NCI-H345 (cell line): Measurements from ENCODE around the gene CFAP68.

ENCODE experiments used
- DNase-seq: peaks from one replicate; lab custom pipeline; 2025; lab: John Stamatoyannopoulos, UW

The CFAP68 gene

DNA sequence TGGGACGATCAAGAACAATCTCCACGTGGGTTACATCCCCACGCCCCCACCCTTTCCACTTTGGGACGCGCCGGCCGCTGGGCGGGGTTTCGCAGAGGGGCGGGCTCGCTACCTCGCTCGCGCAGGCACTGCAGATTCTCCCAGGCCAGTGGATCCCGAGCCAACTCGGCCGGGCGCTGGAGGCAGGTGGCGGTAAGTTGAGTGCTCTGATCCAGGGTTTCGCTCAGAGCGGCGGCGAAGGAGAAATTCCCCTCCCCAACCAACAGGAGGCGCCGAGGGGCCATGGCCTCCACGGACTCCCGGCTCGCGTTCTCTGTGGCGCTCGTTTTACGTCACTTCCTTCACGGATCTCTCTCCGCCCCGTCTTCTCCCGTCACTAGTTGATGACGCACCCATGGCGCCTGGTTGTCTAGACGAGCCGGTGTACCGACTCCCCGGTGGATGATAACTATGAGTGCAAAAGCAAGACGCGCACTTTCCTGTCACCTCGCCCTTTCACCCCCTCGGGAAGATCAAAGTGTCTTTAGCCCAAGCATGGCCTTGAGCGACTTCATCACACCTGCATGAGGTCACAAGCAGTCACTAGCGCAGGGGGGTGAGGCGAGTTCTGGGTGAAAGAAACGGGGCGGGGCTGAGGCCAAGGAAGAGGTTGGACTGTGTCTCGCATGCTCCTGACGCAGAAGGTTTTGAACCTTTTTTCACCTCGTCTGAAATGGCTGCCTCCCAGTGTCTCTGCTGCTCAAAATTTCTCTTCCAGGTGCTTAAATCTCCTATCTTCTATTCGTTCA lies at the start of gene CFAP68, which contains the start of gene FDXACB1:
Gene CFAP68, plus strand, starts transcription at position 693 of the 788 bp plus-strand sequence. Its CDS starts 20 bp downstream, at position 713.
Gene FDXACB1, minus strand, starts transcription at position 317 of the 788 bp plus-strand sequence. Its CDS starts 33 bp downstream, at position 284.
- peak; percentile 98 for DNase-seq

GRCh38 chr11:111833524-111833923 lies 45.8 kb upstream of the CFAP68 start:
- DNase-seq = no peak

DNA sequence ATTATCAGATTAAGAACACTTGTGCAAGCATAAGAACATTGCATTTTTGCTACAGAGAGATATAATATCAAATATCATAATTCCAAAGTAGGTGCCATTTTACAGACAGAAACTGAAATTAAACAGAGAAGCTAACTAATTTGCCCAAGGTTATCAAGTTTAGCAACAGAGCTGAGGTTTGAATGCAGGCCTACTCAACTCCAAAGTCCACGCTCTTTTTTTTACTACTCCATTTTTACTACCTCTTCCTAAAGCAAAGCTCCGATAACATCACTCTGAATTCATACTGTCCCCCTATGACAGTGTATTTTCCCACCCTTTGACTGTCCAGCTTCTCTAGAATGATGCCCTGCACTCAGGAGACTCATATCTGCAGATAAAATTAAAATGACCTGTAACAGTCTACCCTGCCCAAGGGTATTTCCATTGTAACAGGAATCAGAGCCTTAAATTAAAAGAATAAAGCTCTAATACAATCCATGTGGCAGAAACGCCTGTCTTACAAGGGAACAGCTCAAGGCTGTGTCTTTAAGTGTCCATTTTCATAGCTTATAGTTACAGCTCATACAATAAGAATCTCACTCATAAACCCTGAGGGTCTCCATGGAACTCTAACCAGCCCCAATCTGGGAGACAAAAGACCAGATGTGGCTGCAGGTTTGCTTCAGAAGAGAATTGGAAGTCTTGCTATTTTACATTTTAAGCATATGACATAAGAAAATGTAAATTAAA lies 44.7 kb upstream of the CFAP68 start:
- no peak for DNase-seq

DNA sequence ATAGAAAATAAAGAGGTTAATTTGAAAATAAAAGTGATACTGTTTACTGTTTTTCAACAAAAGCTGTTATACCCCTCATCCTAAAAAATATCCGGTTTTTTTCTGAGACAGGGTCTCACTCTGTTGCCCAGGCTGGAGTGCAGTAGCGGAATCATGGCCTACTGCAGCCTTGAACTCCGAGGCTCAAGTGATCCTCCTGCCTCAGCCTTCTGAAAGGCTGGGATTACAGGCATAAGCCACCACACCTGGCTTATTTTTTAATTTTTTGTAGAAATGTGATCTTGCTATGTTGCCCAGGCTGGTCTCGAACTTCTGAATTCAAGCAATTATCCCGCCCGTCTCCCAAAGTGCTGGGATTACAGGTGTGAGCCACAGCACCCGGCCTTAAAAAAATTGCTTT lies 43.7 kb upstream of the CFAP68 start:
- DNase-seq = no peak

DNA sequence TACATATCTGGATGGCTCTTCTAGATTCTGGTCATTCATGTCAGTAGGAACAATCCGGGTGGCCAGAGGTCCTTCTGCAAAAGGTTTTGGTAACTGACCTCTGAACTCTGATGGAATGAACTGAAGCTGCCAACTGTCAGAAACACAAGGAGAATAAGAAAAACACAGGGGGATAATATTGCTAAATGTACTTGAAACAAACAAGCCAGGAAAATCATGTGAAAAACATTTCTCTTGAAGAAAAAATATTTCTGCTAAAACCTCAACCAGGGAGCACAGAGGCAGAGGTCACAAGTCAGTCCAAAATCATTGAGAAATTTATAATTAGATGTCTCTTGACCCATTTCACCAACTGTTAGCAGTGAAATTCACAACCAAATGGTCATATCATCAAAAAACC lies 43.2 kb upstream of the CFAP68 start:
- no peak for DNase-seq

DNA sequence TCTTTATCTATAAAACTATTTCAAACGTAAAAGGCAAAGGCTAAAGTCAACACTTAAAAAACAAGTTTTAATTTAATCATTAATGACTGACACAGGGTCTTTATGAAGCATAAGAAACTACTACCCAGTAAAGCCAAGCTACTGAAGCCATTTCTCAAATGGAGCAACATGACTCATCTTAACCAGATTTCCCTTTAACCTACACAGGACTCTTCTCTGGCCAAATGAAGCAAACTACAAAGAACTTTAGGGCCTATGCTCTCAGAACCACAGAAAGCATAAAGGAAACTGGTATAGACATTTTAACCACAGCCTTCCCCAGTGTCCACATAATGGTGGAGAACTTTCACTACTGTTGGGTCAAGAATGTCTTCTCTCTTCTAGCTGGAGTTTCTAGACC lies 42.6 kb upstream of the CFAP68 start:
- DNase-seq = no peak

GRCh38 chr11:111837366-111837891 lies 41.9 kb upstream of the CFAP68 start:
- no peak for DNase-seq

GRCh38 chr11:111838054-111838453 lies 41.3 kb upstream of the CFAP68 start:
- DNase-seq = no peak

- DNase-seq = no peak
Observed at GRCh38 chr11:111840143-111840542, 39.2 kb upstream of the CFAP68 start.

GRCh38 chr11:111841370-111842053 lies 37.8 kb upstream of the CFAP68 start:
- peak; percentile 77 for DNase-seq

DNA sequence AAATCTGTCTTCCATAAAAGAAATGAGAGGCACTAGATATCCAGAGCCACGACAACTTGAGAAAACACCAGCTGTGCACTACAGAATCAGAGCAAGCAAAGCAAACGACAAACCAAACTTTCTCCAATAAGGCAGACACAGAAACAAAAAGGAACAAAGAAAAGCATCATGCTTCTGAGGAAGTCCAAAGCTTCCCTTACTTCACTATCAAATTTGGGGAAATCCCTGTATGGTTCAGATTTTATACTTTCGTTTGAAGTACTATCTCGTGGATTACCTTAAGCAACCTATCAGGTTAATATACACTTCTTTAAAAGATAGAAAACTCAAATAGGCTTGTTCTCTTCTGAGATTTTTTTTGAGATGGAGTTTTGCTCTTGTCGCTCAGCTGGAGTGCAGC lies 35.7 kb upstream of the CFAP68 start:
- no peak for DNase-seq

DNA sequence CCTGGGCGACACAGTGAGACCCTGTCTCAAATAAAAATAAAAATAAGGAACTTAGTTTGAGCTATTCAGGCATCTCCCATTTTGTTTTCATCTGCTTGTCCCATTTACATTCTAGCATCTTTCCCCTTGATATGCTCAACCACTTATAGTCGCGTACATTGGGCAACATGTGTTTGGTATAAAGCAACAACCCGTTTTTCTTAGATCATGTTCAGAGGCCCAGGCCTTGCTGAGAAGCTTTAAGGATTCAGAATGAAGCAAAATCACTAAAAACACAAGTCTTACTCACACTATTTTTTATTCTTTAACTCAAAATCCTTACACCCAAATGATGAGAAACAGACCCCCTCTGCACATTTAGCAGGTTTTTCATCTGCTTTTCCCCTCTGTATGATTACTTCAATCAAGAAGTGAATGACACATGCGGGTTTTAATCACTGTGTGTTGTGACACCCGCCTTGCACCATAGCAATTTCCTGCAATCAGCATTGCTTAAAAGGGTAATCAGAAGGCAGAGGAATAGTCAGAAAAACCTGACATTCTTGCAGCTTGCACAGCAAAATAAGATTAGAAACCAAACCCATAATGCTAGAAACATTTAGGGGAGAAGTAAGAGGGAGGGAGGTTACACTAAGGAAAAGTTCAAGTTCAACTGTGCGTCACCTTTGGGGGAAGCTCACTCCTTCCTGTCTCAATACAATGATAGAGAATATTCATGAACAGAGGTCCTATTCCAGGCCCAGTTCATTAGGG lies 33.9 kb upstream of the CFAP68 start:
- no peak for DNase-seq

DNA sequence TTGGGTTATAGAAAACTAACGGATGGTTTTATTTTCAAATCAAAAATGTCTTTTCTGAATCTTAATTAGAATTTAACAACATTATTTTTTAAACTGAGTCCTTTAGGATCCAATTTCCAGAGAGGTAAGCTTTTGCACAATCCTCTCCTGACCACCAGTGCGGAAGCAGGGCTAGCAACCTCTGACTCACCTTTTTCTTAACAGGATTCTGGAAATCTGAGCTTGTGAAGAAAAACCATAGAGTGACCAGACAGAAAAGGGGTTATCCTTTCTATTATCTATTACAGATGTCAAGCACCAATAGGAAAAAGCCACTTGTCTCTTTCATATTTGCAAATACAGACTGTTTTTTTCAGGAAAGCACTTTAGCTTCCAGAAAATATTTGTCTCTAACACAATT lies 33.3 kb upstream of the CFAP68 start:
- DNase-seq = no peak

GRCh38 chr11:111846636-111847035 lies 32.7 kb upstream of the CFAP68 start:
- no peak for DNase-seq

DNA sequence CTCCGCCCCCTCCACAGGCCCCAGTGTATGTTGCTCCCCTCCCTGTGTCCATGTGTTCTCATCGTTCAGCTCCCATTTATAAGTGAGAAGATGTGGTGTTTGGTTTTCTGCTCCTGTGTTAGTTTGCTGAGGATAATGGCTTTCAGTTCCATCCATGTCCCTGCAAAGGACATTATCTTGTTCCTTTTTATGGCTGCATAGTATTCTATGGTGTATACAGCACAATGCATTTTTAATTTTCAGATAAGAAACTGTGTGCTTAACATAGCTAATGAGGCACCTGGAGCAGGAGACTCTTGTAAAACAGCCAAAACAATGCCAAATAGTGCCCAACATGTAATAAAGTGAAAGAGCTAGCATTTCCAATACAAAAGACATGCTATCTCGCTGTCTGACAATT lies 29.7 kb upstream of the CFAP68 start:
- no peak for DNase-seq

DNA sequence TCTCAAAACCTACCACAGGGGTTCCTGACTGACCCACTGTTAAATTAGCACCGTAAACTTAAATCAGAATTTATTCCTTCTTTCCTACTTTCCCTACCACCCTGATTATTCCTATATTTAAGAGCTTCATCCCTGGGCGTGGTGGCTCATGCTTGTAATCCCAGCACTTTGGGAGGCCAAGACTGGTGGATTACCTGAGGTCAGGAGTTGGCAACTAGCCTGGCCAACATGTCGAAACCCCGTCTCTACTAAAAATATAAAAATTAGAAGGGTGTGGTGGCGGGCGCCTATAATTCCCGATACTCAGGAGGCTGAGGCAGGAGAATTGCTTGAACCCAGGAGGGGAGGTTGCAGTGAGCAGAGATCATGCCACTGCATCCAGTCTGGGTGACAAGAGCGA lies 28.3 kb upstream of the CFAP68 start:
- DNase-seq = no peak

GRCh38 chr11:111851636-111852035 lies 27.7 kb upstream of the CFAP68 start:
- no peak for DNase-seq

GRCh38 chr11:111852103-111852502 lies 27.2 kb upstream of the CFAP68 start:
- no peak for DNase-seq

GRCh38 chr11:111855506-111855905 lies 23.8 kb upstream of the CFAP68 start:
- DNase-seq = no peak

GRCh38 chr11:111860257-111860656 lies 19.1 kb upstream of the CFAP68 start:
- no peak for DNase-seq

DNA sequence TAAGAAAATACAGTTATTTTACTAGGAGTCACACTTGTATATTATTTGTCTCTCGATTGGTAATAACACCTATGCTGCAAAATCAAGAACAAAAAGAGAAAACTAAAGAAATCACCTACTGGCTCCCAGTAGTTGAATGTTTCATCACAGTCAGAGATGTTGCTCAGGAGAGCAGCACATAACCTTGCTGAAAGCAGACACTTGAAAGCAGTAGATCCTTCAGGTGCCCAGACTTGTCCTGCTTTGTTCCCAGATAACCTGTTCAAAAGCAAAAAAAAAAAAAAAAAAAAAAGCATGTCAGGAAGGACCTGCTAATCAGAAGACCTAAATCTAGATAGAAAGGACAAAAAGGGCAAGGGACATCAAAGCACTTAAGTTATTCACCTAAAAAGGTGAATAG lies 9.2 kb upstream of the CFAP68 start:
- DNase-seq = no peak

DNA sequence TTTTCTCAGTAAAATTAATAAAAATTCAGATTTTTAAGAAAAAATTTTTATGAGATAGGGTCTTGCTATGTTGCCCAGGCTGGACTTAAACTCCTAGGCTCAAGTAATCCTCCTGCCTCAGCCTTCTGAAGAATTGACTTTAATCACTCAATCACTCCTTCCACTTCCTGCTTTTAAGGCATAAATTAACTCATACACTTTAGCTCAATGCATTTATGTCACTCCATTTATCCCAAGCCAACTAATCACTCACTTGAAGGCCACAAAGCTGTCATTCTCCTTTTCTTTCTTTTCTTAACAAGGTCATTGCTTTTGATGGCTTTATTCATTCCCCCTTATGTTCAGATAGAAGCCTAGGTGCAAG lies 8.8 kb upstream of the CFAP68 start:
- no peak for DNase-seq
